Urothelium cell line (cell line): ENCODE data around the gene RPS3.
"Not testable (repeated sequence)": the region's sequence is repeated elsewhere in the genome, so short reads cannot be mapped to it uniquely, and the experiment has no call there.

Experiments used
- DNase-seq: peaks from one replicate; pipeline ENCODE4 v3.0.0; 2011; ENCODE audit warnings: low spot score, mixed read lengths
- FAIRE-seq: peaks from 2 replicates; lab custom pipeline; 2011; peaks lifted over from hg19 to GRCh38; lab: Jason Lieb, UNC

The RPS3 gene

GRCh38 chr11:75378776-75379175 is 20.5 kb upstream of the RPS3 start:
- not testable (repeated sequence) for DNase-seq, FAIRE-seq

- no peak for FAIRE-seq
- DNase-seq = no peak
These were observed 19.1 kb upstream of the RPS3 start for GRCh38 chr11:75380245-75380644.

- DNase-seq = no peak
- FAIRE-seq = no peak
These were observed 18.4 kb upstream of the RPS3 start for GRCh38 chr11:75380716-75381420.

- no peak for FAIRE-seq
- DNase-seq = no peak
These were observed 16.1 kb upstream of the RPS3 start for GRCh38 chr11:75383246-75383645.

GRCh38 chr11:75384438-75385080 is 14.8 kb upstream of the RPS3 start:
- DNase-seq (peak; percentile 85), FAIRE-seq (no peak)

- FAIRE-seq (no peak), DNase-seq (no peak)
These were observed 12.2 kb upstream of the RPS3 start for GRCh38 chr11:75386942-75387630.

GRCh38 chr11:75387736-75388294 is 11.5 kb upstream of the RPS3 start:
- DNase-seq = no peak
- FAIRE-seq = no peak

- FAIRE-seq (no peak), DNase-seq (peak; percentile 78)
These were observed 10.7 kb upstream of the RPS3 start for GRCh38 chr11:75388386-75389275.

- DNase-seq = no peak
- no peak for FAIRE-seq
These were observed 10.1 kb upstream of the RPS3 start for GRCh38 chr11:75389276-75389605.

GRCh38 chr11:75389925-75390324 is 9.4 kb upstream of the RPS3 start:
- DNase-seq = no peak
- FAIRE-seq = no peak

- DNase-seq = no peak
- no peak for FAIRE-seq
These were observed 5.1 kb upstream of the RPS3 start for GRCh38 chr11:75394085-75394840.

GRCh38 chr11:75398906-75399305 is 412 bp upstream of the RPS3 start:
- DNase-seq (no peak), FAIRE-seq (no peak)

GRCh38 chr11:75400146-75400865 is 988 bp downstream of the RPS3 start:
- FAIRE-seq = no peak
- DNase-seq = no peak

GRCh38 chr11:75402002-75402773 is 2.9 kb downstream of the RPS3 start:
- no peak for FAIRE-seq

GRCh38 chr11:75403037-75403436 is 3.7 kb downstream of the RPS3 start:
- DNase-seq (no peak), FAIRE-seq (no peak)

More at GRCh38 chr11:75402002-75402773, 2.9 kb downstream of the RPS3 start:
- no peak for DNase-seq

GRCh38 chr11:75403983-75404658 is 4.8 kb downstream of the RPS3 start:
- no peak for FAIRE-seq

GRCh38 chr11:75406338-75406777 is 7.0 kb downstream of the RPS3 start:
- no peak for DNase-seq

More at GRCh38 chr11:75403983-75404658, 4.8 kb downstream of the RPS3 start:
- no peak for DNase-seq

GRCh38 chr11:75408957-75409219 is 9.6 kb downstream of the RPS3 start:
- no peak for FAIRE-seq
- no peak for DNase-seq

More at GRCh38 chr11:75406338-75406777, 7.0 kb downstream of the RPS3 start:
- no peak for FAIRE-seq
